Activated naive CD4-positive, alpha-beta T cell treated with anti-CD3 and anti-CD28 coated beads, Interleukin-2, amount 50 U/mL, for 24 hours (primary cell): ENCODE results near the gene DOCK2.

Experiments used
- H3K27ac Mint-ChIP-seq: one replicate; pipeline ENCODE4 v1.8.0; 2021; ENCODE audit warnings: mild to moderate bottlenecking, mixed read lengths
- H3K27me3 Mint-ChIP-seq: one replicate; pipeline ENCODE4 v1.8.0; 2021; ENCODE audit warnings: mixed read lengths
- H3K36me3 Mint-ChIP-seq: one replicate; pipeline ENCODE4 v1.8.0; 2021; ENCODE audit warnings: mixed read lengths
- H3K4me1 Mint-ChIP-seq: one replicate; pipeline ENCODE4 v1.8.0; 2021; ENCODE audit warnings: mixed read lengths
- H3K4me3 Mint-ChIP-seq: one replicate; pipeline ENCODE4 v1.8.0; 2021; ENCODE audit warnings: mild to moderate bottlenecking, mixed read lengths
- H3K9me3 Mint-ChIP-seq: one replicate; pipeline ENCODE4 v1.8.0; 2021; ENCODE audit warnings: mixed read lengths

Gene DOCK2

DNA sequence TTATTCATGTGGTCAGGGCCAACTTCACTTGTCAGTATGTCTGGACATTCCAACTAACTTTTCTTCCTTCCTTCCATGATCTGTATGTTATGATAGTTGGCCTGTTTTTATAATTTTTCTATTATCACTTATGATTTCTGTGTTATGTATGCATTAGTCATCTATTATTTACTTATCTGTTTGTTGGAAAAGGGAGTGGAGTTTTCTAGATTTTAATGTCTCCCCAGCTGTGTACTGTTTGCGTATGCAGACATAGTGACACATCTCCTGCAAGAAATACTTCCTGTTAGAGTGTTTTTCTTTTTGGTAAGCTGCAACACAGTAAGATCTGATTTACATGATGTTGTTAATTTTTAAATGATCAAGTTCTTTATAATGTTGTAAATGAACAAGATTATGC is 351.9 kb downstream of the DOCK2 start:
- Mint-ChIP-seq H3K27me3 (no peaks in the 10 kb centered on the region), H3K9me3 (no peaks in the 10 kb centered on the region), H3K27ac (no peak overlapping the region), H3K4me1 (no peaks in the 10 kb centered on the region), H3K4me3 (no peak overlapping the region), H3K36me3 (peaks cover 33% of the 10 kb centered on the region)

DNA sequence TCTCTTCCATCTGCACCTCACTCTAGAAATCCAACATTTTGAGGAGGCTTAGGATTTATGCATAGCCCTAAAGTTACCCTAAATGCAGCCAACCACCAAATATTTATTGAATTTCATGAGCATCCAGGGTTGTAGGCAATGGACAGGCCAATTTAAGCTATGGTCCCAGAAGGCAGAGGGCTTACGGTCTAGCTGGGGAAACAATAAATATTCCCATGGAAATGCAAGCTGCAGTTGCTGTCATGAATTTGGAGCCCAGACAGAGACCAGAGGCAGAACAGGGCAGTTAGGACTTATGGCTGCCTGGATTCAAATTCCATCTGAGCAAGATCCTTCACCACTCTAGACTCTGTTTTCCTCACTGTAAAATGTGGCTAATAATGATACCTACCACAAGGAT is 352.3 kb downstream of the DOCK2 start:
- H3K27me3 Mint-ChIP-seq, result no peaks in the 10 kb centered on the region
- H3K27ac Mint-ChIP-seq, result no peak overlapping the region
- no peak overlapping the region for H3K4me3 Mint-ChIP-seq
- H3K4me1 Mint-ChIP-seq, result no peaks in the 10 kb centered on the region
- no peaks in the 10 kb centered on the region for H3K9me3 Mint-ChIP-seq
- H3K36me3 Mint-ChIP-seq, result peaks cover 34% of the 10 kb centered on the region

GRCh38 chr5:169991115-169991869 is 354.2 kb downstream of the DOCK2 start:
- peaks cover 37% of the 10 kb centered on the region for H3K36me3 Mint-ChIP-seq
- H3K4me1 Mint-ChIP-seq, result no peaks in the 10 kb centered on the region
- H3K27ac Mint-ChIP-seq, result no peak overlapping the region
- no peaks in the 10 kb centered on the region for H3K9me3 Mint-ChIP-seq
- no peak overlapping the region for H3K4me3 Mint-ChIP-seq
- no peaks in the 10 kb centered on the region for H3K27me3 Mint-ChIP-seq

DNA sequence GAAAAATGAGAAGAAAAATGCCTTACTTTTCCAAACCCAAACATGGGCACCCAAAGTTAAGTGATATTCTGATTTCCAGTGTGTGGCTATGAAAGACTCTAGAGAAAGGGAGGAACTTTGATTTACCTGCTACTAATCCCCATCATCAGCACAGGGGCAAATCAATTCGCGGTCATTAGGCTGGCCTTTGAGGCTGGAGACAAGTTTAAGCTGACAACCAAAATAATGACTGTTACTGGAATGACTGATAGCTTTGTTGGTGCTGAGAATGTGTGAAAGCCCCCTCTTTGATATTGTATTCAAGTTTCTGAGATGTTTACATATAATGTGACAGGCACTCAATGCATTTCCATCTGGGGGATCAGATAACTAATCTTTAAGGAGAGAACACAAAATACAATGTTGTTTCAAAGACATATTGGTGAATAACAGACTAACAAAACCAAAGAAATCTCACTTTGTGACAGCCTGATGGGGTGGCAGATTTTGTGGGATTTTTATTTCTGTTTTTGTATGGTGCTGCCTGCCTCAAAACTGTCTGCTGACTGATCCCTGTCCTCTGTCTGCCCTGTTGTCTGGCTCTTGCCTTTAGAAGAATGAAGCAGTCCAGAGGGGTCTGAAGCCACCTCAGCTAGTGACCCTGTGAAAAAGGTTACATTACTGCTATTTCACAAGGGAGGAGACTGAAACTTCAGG is 355.9 kb downstream of the DOCK2 start:
- no peaks in the 10 kb centered on the region for H3K9me3 Mint-ChIP-seq
- no peak overlapping the region for H3K4me3 Mint-ChIP-seq
- no peak overlapping the region for H3K27ac Mint-ChIP-seq
- no peaks in the 10 kb centered on the region for H3K4me1 Mint-ChIP-seq
- H3K27me3 Mint-ChIP-seq, result no peaks in the 10 kb centered on the region
- peaks cover 35% of the 10 kb centered on the region for H3K36me3 Mint-ChIP-seq

DNA sequence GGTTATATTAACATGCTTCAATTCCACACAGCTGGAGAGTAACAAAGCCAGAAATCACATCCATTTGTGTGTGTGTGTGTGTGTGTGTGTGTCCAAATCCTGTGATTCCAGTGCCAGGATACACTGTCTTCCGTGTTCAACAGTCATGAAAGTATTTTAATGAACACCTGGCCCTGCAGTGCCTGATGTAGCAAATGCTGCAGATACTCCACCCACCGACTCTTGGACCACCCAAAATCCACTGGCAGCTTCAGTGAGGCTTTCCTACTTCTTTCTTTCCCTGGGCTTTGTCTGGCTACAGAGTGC is 356.4 kb downstream of the DOCK2 start:
- Mint-ChIP-seq H3K4me3 (no peak overlapping the region), H3K9me3 (no peaks in the 10 kb centered on the region), H3K4me1 (no peaks in the 10 kb centered on the region), H3K27ac (no peak overlapping the region), H3K27me3 (no peaks in the 10 kb centered on the region), H3K36me3 (peaks cover 39% of the 10 kb centered on the region)

DNA sequence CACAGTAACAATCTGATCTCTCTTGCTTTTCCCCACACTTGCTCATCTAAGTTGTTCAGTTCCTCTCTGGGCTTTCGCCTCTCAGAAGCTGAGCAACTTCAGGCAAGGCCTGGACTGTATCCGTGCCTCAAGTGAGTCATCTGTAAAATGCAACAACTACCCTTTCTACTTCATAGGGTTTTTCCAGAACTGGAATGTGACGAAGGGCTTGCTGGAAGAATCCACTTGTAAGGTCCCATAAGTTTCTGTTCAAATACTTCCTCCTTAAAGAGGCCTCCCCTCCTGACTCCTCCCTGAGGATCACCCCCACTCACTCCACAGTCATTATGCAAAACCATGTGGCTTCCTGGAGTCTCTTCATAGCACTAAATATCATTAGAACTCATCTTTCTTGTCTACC is 360.7 kb downstream of the DOCK2 start:
- H3K4me1 Mint-ChIP-seq, result no peaks in the 10 kb centered on the region
- peaks cover 41% of the 10 kb centered on the region for H3K36me3 Mint-ChIP-seq
- no peaks in the 10 kb centered on the region for H3K27me3 Mint-ChIP-seq
- no peak overlapping the region for H3K4me3 Mint-ChIP-seq
- H3K27ac Mint-ChIP-seq, result no peak overlapping the region
- no peaks in the 10 kb centered on the region for H3K9me3 Mint-ChIP-seq

DNA sequence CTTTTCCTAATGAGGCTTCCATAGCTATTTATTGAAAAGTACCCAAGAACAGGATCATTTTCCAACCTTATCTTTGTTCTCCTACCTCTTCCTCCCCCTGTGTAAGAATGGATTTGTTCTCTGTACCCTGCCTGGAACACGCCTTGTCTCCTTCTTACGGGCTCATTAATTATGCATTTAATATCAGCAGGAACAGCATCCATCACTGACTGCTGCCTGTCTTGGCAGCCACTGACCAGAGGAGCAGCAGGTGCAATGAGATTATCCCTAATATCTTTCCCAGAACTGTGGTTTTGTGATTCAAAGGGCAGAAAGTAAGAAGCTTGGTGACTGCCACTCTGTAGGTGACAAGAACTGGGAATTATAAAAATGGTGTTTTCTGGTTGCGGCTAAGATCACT is 362.5 kb downstream of the DOCK2 start:
- H3K27me3 Mint-ChIP-seq, result no peaks in the 10 kb centered on the region
- no peaks in the 10 kb centered on the region for H3K9me3 Mint-ChIP-seq
- no peak overlapping the region for H3K27ac Mint-ChIP-seq
- no peak overlapping the region for H3K4me3 Mint-ChIP-seq
- no peaks in the 10 kb centered on the region for H3K4me1 Mint-ChIP-seq
- H3K36me3 Mint-ChIP-seq, result peaks cover 38% of the 10 kb centered on the region

DNA sequence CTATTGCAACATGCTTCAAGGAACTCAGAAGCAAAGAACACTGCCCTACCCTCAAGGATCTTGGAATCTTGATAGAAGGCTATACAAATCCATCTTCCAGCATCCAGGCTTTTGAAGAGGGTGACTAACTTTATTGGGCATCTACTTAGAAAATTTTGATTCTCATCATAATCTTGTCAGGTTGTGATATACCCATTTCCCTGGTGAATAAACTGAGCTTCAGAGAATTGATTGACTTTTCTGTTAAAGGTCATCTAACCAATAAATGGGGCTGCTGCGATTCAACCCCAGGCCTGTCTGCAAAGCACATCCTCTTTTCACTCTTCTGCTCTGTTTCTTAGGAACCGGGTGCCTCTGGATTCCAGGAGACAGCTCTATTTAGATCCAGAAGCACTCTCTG is 363.1 kb downstream of the DOCK2 start:
- H3K4me3 Mint-ChIP-seq, result no peak overlapping the region
- H3K27ac Mint-ChIP-seq, result no peak overlapping the region
- no peaks in the 10 kb centered on the region for H3K27me3 Mint-ChIP-seq
- no peaks in the 10 kb centered on the region for H3K9me3 Mint-ChIP-seq
- no peaks in the 10 kb centered on the region for H3K4me1 Mint-ChIP-seq
- peaks cover 37% of the 10 kb centered on the region for H3K36me3 Mint-ChIP-seq

DNA sequence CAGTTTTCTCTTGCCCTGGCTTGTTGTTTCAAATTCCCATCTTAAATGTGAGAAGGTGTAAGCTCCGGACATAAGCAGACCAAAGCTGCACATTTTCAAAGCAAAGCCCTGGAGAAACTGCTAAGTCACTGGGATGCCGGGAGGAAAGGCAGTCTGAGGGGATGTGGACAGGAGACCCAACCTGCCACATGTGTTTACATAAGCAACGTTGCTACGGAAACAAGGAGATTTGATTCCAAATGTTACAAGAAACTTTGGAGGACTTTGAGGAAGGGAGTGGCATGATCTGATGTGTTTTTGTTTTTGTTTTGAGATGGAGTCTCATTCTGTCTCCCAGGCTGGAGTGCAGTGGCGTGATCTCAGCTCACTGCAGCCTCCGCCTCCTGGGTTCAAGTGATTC is 368.9 kb downstream of the DOCK2 start:
- no peaks in the 10 kb centered on the region for H3K27me3 Mint-ChIP-seq
- no peaks in the 10 kb centered on the region for H3K9me3 Mint-ChIP-seq
- H3K27ac Mint-ChIP-seq, result no peak overlapping the region
- no peaks in the 10 kb centered on the region for H3K4me1 Mint-ChIP-seq
- H3K4me3 Mint-ChIP-seq, result no peak overlapping the region
- peaks cover 30% of the 10 kb centered on the region for H3K36me3 Mint-ChIP-seq

DNA sequence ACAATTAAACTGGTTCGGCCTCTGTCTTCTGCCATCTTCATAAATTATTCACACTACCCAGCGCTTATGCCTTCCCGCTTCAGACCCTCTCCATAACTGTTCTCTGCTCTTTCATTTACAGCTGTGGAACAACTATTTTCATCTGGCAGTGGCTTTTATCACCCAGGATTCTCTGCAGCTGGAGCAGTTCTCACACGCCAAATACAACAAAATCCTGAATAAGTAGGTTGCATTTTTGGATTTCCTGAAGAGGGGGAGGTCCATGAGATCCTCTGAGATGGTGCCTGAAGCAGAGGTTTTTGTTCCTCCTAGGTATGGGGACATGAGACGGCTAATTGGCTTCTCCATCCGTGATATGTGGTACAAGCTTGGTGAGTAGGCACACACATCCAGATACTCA is 371.3 kb downstream of the DOCK2 start:
- H3K27me3 Mint-ChIP-seq, result no peaks in the 10 kb centered on the region
- no peaks in the 10 kb centered on the region for H3K4me1 Mint-ChIP-seq
- H3K27ac Mint-ChIP-seq, result no peak overlapping the region
- peaks cover 20% of the 10 kb centered on the region for H3K36me3 Mint-ChIP-seq
- no peaks in the 10 kb centered on the region for H3K9me3 Mint-ChIP-seq
- H3K4me3 Mint-ChIP-seq, result no peak overlapping the region

- H3K27me3 Mint-ChIP-seq, result no peaks in the 10 kb centered on the region
- H3K9me3 Mint-ChIP-seq, result no peaks in the 10 kb centered on the region
- H3K4me3 Mint-ChIP-seq, result no peak overlapping the region
- no peak overlapping the region for H3K27ac Mint-ChIP-seq
- H3K36me3 Mint-ChIP-seq, result peaks cover 15% of the 10 kb centered on the region
- H3K4me1 Mint-ChIP-seq, result no peaks in the 10 kb centered on the region
Measured at GRCh38 chr5:170010595-170010994, 373.5 kb downstream of the DOCK2 start.

DNA sequence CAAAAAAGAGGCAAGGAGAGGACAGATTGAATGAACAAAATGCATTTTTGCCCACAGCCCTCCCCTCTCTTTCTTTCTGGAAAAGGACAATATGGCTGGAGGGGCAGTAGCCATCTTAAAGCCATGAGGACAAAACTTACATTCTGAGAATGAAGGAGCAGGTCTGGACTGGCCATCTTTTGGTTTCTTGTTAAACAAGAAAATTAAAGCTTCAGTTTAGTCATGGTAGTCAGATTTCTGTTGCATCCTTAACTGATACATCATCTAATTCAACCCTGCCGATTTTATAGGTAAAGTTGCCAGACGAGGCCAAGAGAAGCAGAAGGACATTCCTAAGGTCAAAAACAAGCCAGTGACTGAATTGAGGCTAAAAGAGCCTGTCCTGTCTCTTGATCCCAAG is 374.7 kb downstream of the DOCK2 start:
- no peaks in the 10 kb centered on the region for H3K27me3 Mint-ChIP-seq
- H3K36me3 Mint-ChIP-seq, result peaks cover 15% of the 10 kb centered on the region
- no peak overlapping the region for H3K4me3 Mint-ChIP-seq
- H3K27ac Mint-ChIP-seq, result no peak overlapping the region
- no peaks in the 10 kb centered on the region for H3K9me3 Mint-ChIP-seq
- no peaks in the 10 kb centered on the region for H3K4me1 Mint-ChIP-seq

- Mint-ChIP-seq H3K36me3 (peaks cover 15% of the 10 kb centered on the region), H3K4me3 (no peak overlapping the region), H3K27ac (no peak overlapping the region), H3K4me1 (no peaks in the 10 kb centered on the region), H3K9me3 (no peaks in the 10 kb centered on the region), H3K27me3 (no peaks in the 10 kb centered on the region)
Measured at GRCh38 chr5:170012622-170013021, 375.5 kb downstream of the DOCK2 start.

DNA sequence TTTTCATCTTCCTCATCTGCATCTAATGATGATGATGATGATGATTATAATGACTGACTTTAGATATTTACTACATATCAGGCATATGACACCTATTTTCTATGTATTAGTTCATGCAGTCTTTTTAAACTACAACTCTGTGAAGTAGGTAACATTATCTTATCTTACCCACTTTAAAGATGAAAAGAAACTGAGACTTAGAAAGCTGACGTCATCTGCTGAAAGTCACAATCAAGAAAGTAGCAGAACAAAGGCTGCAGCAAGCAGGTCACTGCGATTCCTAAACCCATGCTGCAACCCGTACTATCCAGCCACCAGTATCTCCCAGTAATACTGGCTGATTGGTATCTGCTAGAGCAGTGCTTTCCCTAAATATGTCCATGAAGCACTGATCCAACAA is 383.3 kb downstream of the DOCK2 start:
- Mint-ChIP-seq H3K4me3 (no peak overlapping the region), H3K36me3 (peaks cover 10% of the 10 kb centered on the region), H3K27ac (no peak overlapping the region), H3K4me1 (no peaks in the 10 kb centered on the region), H3K27me3 (no peaks in the 10 kb centered on the region), H3K9me3 (no peaks in the 10 kb centered on the region)

- H3K36me3 Mint-ChIP-seq, result peaks cover 16% of the 10 kb centered on the region
Measured at GRCh38 chr5:170021506-170021905, 384.4 kb downstream of the DOCK2 start.

GRCh38 chr5:170025853-170026252 is 388.8 kb downstream of the DOCK2 start:
- Mint-ChIP-seq H3K27me3 (no peaks in the 10 kb centered on the region), H3K4me1 (no peaks in the 10 kb centered on the region), H3K36me3 (peaks cover 30% of the 10 kb centered on the region), H3K9me3 (no peaks in the 10 kb centered on the region), H3K27ac (no peak overlapping the region), H3K4me3 (no peak overlapping the region)

More at GRCh38 chr5:170021506-170021905, 384.4 kb downstream of the DOCK2 start:
- H3K4me3 Mint-ChIP-seq, result no peak overlapping the region
- no peaks in the 10 kb centered on the region for H3K27me3 Mint-ChIP-seq
- no peaks in the 10 kb centered on the region for H3K9me3 Mint-ChIP-seq
- no peaks in the 10 kb centered on the region for H3K4me1 Mint-ChIP-seq
- H3K27ac Mint-ChIP-seq, result no peak overlapping the region

DNA sequence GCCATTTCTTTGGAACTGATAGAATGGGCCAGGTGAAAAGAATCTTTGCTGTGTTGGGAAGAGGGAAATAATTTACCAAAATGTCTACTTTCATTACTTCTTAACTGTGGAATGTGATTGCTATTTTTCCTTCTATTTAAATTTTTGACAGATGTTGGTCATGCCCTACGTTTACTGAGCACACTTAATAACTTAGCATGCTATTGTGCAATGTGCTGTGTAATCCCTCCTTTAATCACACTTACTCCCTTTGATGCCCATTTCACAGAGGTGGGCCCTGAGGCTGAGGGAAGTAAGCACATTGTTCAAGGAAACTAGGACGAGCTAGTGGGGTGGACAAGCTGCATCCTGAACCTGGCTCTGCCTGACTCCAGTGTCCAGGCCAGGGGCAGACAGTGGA is 391.0 kb downstream of the DOCK2 start:
- no peak overlapping the region for H3K27ac Mint-ChIP-seq
- peaks cover 25% of the 10 kb centered on the region for H3K36me3 Mint-ChIP-seq
- no peaks in the 10 kb centered on the region for H3K4me1 Mint-ChIP-seq
- no peaks in the 10 kb centered on the region for H3K9me3 Mint-ChIP-seq
- no peak overlapping the region for H3K4me3 Mint-ChIP-seq
- no peaks in the 10 kb centered on the region for H3K27me3 Mint-ChIP-seq
